22Rv1 (cell line): Measurements from ENCODE around the gene MUC6.

ENCODE experiments used
- H3K27ac ChIP-seq: fragments of 450-650 bp; 2 replicates; pipeline ENCODE4 v1.5.1; 2017
- ZFX ChIP-seq: fragments of 450-650 bp; IDR thresholded peaks from 2 replicates; pipeline ENCODE4 v1.6.1; 2017; ENCODE audit warnings: antibody characterized with exemption, borderline replicate concordance
- TF ChIP-seq, protein P1 (sequence below): fragments of 450-650 bp; IDR thresholded peaks from 2 replicates; pipeline ENCODE4 v1.5.1; 2017; ENCODE audit warnings: mild to moderate bottlenecking

Gene MUC6

DNA sequence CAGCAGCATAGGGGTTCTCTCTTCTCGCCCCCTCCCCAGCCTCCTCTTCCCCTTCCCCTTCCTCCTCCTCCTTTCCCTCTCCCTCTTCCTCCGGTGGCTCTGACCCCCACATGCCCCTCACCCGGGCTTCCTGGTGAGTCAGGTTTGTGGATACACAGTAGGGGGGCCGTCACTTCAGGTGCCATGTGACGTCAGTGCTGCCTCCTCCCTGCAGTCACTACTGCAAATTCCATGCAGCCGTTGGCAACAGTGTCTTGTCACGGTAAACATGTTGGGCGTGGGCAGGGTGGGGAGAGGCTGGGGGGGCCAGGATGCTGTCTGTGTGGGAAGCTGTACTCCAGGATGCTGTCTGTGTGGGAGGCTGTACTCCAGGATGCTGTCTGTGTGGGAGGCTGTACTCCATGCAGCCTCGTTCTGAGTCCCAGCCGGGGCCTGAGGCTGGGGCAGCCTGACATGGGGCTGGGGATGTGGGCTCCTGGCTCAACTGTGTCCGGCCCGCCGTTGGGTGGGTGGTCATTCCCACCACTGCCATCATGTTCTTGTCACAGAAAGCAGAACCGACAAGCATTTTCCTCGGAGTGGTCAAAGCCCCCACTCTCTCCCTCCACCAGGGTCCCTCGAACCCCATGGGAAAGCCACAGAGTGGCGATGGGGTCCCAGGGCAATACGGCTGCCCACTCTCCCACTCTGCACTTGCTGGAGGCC lies 35.8 kb upstream of the MUC6 start:
- no peak for TF ChIP-seq ZFX
- TF ChIP-seq, protein P1, sequence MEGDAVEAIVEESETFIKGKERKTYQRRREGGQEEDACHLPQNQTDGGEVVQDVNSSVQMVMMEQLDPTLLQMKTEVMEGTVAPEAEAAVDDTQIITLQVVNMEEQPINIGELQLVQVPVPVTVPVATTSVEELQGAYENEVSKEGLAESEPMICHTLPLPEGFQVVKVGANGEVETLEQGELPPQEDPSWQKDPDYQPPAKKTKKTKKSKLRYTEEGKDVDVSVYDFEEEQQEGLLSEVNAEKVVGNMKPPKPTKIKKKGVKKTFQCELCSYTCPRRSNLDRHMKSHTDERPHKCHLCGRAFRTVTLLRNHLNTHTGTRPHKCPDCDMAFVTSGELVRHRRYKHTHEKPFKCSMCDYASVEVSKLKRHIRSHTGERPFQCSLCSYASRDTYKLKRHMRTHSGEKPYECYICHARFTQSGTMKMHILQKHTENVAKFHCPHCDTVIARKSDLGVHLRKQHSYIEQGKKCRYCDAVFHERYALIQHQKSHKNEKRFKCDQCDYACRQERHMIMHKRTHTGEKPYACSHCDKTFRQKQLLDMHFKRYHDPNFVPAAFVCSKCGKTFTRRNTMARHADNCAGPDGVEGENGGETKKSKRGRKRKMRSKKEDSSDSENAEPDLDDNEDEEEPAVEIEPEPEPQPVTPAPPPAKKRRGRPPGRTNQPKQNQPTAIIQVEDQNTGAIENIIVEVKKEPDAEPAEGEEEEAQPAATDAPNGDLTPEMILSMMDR: no peak
- H3K27ac ChIP-seq: no peak overlapping the region

- H3K27ac ChIP-seq: no peak overlapping the region
Measured at GRCh38 chr11:1071571-1072115, 35.1 kb upstream of the MUC6 start.

DNA sequence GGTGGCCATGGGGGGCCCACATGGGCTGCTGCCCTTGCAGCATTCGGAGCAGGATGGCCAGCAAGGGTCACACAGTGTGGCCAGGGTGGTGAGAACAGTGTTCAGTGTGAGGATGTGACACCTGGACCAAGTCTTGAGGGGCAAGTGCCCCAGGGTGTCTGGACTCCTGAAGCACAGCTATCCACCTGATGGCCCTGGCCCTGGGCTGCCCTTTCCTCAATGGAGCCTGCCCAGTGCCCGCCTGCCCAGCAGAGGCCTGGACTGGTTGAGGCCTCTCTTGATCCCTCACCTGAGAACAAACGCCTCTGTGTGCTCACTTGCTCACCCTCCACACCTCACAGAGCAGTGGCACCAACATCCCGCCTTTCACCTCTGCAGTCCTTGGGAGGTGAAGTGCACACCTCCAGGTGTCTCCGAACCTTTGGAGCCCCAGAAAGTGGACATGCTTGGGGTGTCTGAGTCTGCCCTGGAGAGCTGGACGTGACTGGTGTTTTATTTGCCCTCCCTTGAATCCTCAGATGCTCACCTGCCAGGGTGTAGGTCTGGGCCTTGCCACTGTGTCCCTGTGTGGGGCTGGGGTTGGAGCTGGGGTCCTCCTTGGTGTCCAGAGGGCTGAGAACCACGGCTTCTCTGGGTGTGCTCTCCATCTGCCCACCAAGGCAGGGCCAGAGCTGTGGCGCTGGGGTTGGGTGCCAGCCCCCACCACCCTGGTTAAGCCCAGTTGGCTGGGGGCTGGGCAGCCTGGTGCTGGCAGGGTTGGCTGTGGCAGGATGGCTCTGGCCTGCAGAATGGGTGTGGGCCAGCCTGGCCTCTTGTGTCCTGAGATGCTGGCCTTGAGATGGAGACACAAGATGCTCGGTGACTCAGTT lies 34.3 kb upstream of the MUC6 start:
- H3K27ac ChIP-seq: no peak overlapping the region
- TF ChIP-seq, protein P1: no peak
- TF ChIP-seq ZFX: no peak

More at GRCh38 chr11:1071571-1072115, 35.1 kb upstream of the MUC6 start:
- TF ChIP-seq ZFX: no peak
- TF ChIP-seq, protein P1: no peak

DNA sequence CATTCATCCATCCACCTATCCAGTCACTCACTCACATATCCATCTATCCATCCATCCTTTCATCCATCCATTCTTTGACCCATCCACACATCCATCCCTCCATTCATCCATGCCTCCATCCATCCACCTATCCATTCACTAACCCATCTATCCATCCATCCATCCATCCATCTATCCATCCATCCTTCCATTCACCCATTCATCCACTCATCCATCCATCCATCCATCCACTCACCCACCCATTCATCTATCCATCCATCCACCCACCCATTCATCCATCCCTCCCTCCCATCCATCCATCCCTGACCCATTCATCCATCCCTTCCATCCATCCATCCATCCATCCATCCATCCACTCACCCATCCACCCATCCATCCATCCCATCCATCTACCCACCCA lies 33.2 kb upstream of the MUC6 start:
- TF ChIP-seq ZFX: no peak
- TF ChIP-seq, protein P1: no peak
- H3K27ac ChIP-seq: no peak overlapping the region

GRCh38 chr11:1067812-1068496 lies 31.4 kb upstream of the MUC6 start:
- no peak for TF ChIP-seq ZFX
- TF ChIP-seq, protein P1: no peak
- H3K27ac ChIP-seq: no peak overlapping the region

DNA sequence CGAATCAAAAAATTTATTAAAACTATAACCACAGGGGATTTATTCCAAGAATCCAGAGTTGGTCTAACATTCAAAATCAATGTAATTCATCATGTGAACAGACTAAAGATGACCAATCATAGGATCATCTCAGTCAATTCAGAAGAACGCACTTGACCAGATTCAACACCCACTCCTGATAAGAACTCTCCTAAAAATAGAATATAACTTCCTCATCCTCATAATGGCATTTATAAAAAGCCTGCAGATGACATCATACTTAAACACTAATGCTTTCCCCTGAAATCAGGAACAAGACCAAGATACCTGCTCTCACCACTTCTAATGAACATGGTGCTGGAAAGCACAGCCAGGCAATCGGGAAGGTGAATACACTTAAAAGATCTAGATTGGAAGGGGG lies 27.6 kb upstream of the MUC6 start:
- no peak overlapping the region for H3K27ac ChIP-seq
- TF ChIP-seq ZFX: no peak
- TF ChIP-seq, protein P1: no peak
